Raji (cell line): ENCODE data around the gene ADGRL2.

Experiments used
- POLR2A ChIP-seq: IDR thresholded peaks from 2 replicates; pipeline ENCODE4 v1.6.1; 2011; ENCODE audit warnings: low read depth, low read length, control low read depth; ENCODE audit not compliant: insufficient read depth

Gene ADGRL2

DNA sequence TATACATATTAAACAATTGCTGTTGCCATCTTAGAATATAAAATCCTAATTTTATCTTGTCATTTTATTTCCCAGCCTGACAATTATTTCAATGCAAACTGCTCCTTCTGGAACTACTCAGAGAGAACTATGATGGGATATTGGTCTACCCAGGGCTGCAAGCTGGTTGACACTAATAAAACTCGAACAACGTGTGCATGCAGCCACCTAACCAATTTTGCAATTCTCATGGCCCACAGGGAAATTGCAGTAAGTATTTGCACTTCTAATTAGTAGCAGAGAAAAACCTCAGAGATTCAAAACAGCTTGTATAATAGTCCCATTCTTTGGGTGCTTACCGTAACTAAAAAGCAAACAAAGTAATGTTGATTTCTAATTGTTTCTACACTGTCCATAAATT is 167.2 kb downstream of the ADGRL2 start:
- TF ChIP-seq POLR2A = no peak

DNA sequence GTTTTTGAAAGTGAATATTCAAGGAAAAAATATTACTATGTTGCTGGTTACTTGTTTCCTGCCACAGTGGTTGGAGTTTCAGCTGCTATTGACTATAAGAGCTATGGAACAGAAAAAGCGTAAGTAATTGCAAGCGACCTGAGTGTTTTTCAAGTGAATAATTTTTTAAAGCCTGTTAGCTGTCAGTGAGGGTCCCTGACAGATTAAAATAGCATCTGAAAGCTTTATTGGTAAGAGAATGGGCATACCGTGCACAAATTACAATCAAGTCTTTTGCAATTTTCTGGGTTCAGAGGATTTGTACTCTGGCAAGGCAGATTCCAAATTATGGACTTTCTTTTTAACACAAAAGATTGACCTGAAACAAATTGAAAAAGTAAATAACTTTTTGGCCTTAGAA is 169.7 kb downstream of the ADGRL2 start:
- no peak for TF ChIP-seq POLR2A

DNA sequence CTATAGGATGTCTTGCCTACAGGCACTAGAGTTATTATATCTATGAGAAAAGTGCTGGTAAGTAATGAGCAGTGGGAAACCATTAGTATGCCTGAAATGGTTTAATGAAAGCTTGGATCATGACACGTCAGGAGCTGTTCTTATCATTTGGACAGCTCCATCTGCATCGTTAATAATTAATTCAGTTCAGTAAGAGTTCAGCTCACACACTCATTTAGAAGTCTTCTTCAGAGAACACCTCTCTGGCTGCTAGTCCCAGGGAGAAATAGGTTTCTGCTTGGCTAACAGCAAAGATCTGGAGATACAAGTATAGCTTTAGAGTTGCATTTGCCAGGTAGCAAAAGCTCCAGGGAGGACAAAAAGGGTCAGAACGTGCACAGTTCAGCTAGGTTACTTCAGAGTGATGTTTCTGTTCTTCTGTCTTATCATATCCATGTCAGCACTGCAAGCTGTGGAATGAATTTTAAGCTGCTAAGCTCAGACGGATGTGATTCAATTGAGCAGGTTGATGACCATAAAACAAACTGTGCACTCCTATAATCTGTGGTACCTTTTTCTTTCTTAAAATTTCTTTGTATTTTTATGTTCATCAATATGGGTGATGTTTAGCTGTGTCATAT is 173.6 kb downstream of the ADGRL2 start:
- no peak for TF ChIP-seq POLR2A

DNA sequence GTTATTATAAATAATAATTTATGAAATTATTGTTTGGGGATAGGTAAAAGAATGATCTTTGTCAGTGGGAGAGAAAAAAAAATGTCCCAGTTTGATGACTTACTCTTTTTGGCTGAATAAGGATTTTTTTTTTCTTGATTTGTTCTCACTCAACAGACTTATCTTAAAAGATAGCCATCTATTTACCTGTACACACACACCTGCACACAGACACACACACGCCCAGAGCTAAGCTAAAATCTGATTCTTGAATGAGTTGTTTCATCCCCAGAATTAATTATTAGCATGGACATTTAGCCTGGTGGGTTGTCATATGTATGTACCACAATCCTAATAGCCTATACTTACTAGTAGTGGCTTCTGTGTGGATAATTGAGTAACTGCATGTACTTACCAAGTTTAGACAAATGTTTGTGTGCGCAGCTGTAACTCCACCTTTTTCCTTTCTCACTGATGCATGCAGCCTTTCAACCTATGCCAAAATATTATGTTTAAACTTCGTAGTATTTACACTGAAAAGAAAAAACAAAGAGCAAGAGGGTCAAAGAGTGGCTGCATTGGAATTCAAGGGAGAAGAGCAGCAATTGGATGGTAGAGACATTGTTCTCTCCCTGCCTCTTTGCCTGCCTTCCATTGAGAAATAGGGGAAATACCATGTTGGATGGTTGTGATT is 174.3 kb downstream of the ADGRL2 start:
- no peak for TF ChIP-seq POLR2A

DNA sequence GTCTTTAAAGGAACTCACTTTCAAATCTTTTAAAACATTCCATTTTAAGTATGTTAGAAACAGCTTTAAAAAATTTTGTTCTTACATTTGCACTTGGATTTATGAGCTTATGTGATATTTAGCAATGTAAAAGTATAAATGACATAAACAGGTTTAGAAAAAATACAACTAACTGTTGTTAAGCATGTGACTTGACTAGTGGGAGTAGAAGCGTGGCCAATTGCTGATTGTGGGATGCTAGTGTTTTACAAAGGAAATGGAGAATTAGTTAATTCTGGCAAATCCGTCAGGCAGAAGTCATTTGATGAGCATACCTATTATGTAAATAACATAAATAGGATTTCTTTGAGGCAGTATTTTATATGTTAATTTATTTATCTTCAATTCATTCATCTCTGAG is 175.8 kb downstream of the ADGRL2 start:
- TF ChIP-seq POLR2A = no peak

DNA sequence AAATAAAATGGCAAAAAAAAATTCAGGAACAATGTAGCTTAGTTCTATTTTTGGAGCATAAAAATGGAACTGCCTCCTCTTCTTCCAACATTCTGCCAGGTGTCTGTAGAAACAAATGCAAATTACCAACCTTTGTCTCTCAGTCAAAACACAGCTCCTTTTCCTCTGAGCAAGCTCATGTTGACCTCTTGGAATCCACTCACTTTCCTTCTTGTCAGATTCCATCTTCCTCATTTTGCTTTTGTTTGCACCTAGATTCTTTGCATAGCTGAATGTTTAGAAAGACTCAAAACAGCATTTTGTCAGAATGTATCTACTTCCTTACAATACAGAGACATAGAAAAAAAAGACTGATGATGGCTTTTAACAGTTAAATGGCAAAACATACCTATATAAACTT is 178.2 kb downstream of the ADGRL2 start:
- TF ChIP-seq POLR2A = no peak

DNA sequence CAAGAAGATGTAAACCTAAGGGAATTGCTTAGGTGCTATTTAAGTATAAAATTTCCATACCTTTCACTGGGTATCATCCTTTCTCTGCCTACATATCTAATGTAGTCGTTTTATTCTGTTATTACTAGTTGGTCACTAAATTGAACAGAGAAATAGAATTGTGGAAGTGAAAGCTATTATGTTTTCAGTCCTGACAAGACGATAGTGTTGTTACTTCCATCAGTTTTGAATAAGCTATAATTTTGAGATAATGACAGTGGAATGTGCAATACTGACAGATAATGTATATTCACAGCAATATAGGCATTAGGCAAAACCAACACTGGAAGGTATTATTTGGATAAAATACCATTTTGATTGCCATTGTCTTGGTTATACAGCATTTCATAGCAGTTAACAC is 181.8 kb downstream of the ADGRL2 start:
- TF ChIP-seq POLR2A = no peak

DNA sequence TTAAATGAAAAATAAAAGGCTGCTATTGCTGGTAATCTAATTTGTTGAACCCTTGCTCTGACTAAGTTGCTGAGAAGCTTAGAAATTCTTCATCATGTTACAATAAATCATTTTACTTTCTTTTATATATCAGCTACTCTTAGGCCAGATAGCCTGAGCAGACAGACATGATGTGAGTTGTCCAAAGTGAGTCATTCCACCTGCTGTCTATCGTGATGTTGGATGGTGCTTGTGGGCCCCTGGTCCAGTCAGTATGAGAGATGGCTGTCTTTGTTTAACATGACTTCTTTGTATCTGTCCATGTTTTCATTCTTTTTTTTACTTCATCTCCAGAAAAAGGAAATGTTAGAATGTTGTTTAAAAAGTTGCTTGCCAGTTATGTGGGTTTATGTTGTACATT is 188.8 kb downstream of the ADGRL2 start:
- no peak for TF ChIP-seq POLR2A

DNA sequence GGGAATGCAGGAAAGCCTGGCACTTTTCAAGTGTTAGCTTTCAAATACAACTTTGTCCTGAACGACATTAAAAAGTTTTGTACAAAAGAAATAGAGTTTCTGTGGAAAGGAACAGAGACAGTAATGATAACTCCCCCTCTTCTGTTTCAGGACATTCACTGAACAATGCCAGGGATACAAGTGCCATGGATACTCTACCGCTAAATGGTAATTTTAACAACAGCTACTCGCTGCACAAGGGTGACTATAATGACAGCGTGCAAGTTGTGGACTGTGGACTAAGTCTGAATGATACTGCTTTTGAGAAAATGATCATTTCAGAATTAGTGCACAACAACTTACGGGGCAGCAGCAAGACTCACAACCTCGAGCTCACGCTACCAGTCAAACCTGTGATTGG is 189.5 kb downstream of the ADGRL2 start:
- TF ChIP-seq POLR2A = no peak

DNA sequence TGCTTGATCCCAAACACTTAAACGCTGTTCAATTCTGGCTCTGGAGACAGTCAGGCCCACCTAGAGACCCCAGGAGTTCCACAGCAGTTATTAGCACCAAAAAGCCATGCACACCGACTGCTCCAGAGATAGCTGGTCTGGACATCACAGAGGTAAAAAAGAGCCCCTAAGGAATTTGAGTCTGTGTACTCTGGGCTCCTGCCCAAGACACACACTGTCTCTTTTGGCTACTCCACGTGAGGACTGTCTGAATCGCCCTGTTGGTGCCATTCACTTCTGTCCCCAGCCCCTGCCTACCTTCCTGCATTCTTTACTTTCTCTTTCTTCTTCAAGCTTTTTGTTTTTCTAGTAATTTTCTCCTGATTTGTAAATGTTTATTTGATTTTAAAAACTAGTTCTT is 197.4 kb downstream of the ADGRL2 start:
- no peak for TF ChIP-seq POLR2A

DNA sequence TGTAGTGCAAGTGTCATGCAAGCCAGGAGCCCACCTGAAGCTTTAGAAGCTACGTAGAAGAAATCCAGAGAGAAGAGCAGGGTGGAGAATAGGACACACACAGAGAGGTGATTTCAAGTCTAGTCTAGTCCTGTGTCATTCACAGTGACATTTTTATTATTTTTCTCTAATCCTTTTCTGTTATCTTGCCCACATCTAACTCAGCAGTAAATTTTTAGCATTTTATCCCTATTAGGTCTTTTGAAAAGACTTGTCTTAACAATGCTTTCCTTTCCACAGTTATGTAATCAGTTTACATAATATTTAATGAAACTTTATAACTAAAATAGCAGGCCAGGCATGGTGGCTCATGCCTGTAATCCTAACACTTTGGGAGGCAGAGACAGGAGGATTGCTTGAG is 198.6 kb downstream of the ADGRL2 start:
- TF ChIP-seq POLR2A = no peak

DNA sequence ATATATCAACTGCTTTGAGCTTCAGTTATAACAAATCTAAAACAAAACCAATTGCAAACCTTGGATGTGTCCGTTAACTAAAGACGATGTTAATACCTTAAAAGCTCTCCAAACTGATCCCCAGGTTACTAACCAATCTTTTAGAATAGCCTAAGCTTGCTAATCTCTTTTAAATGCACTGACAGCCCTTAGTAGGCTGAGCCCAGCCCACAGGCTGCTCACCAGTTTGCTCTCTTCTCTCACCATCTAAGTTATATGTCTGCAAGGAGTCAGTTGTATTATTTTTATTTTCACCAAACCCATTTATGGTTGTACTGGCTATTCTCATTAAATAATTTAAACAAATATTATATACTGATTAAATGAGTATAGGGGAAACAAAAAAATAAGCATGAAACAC is 199.5 kb downstream of the ADGRL2 start:
- TF ChIP-seq POLR2A = no peak

DNA sequence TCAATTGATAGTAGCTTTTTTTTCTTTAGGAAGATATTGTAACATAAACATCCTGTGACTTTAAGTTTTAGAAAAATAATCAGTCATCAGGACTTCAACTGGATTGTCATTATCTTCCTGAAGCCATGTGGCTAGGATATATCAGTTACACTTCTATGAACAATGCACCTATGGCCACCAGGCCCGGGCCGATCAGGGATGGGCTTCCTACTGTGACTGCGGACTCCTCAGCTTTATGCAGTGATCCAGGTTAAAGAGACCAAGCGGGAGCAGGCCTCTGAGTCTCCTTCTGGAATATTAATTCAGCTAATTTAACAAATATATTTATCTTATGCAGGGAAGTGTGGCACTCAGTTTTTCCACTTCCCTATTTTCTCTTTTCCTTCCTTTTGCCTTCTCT is 200.6 kb downstream of the ADGRL2 start:
- no peak for TF ChIP-seq POLR2A

DNA sequence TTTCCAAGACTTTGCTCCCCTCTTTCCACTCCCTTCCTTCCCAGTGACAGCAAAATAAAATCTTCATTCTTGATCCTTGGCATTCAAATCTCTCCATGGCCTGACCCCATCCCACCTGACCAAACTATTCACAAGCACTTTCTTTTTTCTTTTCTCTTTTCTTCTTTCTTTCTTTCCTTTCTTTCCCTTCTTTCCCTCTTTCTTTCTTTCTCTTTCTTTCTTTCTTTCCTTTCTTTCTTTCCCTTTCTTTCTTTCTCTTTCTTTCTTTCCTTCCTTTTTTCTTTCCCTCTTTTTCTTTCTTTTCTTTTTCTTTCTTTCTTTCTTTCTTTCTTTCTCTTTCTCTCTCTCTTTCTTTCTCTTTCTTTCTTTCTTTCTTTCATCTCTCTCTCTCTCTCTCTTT is 207.1 kb downstream of the ADGRL2 start:
- TF ChIP-seq POLR2A = no peak

DNA sequence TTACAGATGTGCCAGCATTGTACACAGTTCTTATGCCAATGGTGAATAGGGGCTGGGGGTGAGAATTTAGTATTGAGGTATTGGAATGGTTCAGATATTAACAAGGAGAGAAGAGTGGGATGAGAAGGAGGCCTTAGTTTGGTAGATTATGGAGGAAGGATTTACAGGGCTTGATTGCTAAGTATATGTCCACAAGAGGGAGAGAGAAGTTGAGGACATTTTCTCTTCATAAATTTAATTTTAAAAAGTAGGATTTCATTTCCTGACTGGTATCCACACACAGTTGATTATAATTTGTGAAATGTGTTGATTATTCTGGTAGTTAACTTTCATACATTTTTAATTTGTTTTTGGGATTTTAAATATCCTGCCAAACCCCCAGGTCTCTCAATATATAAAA is 213.0 kb downstream of the ADGRL2 start:
- TF ChIP-seq POLR2A = no peak

DNA sequence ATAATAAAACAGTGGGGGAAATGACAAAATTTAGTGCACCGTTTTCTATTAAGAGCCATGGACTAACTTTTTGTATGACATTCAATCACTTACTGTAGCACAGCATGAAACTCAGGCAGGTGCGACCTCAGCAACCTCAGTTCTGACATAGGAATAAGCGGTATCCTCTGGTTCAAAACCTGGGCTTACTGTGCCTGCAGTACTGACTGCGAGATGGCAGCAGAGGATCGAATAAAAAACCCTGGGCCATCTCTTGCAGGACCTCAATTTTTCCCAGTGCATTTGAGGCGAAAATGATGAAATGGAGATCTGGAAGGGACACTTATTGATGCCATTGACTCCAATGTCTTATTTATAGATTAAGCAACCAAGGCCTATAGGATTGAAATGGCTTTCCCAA is 214.7 kb downstream of the ADGRL2 start:
- TF ChIP-seq POLR2A = no peak

DNA sequence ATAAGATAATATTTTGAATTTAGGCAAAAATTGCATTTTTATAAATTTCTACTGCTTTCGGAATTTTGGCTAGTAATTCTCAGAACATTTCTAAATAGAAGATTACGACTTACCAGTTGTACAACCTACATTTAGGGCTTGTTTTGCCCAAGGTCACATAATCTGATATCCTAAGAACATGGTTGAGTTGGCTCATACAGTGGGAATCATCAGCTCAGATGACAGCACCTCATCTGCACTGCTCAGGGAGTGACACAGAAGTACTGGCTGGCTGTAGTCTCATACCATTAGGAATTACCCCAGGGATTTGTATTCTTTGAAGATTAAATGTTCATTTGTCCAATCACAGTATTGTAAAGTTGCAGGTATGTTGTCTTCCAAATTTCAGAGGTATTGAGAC is 217.6 kb downstream of the ADGRL2 start:
- no peak for TF ChIP-seq POLR2A
